K562 (cell line): ENCODE measurements around the gene UBL7. TPM values are rescaled to one million over a fixed set of nuclear protein-coding genes. Genes with fewer than 3 reads are reported as not detected.

Experiments
- ADNP ChIP-seq: fragments of 200-800 bp; sonication (Bioruptor generic); IDR thresholded peaks from 2 replicates; pipeline ENCODE4 v1.6.1; 2016; ENCODE audit warnings: missing genetic modification characterization, missing compliant biosample characterization
- BACH1 ChIP-seq: fragments of 200-800 bp; sonication (Bioruptor generic); IDR thresholded peaks from 2 replicates; pipeline ENCODE4 v1.6.1; 2016; ENCODE audit warnings: missing genetic modification characterization, missing compliant biosample characterization
- HEY1 ChIP-seq: fragments of 250-450 bp; sonication (Bioruptor Pico); IDR thresholded peaks from 2 replicates; pipeline ENCODE4 v1.5.0; 2020; ENCODE audit warnings: mild to moderate bottlenecking, moderate library complexity, borderline replicate concordance
- HMG20A ChIP-seq: fragments of 450-650 bp; formaldehyde crosslinking; conservative IDR thresholded peaks from 2 replicates; pipeline ENCODE4 v1.4.0; 2020; ENCODE audit warnings: mild to moderate bottlenecking, mixed read lengths
- PTBP1 ChIP-seq: fragments of 200-400 bp; formaldehyde crosslinking; IDR thresholded peaks from 2 replicates; pipeline ENCODE4 v1.6.1; 2017; ENCODE audit warnings: low read depth, low read length
- RBBP5 ChIP-seq: fragments of 200-600 bp; sonication (generic); IDR thresholded peaks from 2 replicates; pipeline ENCODE4 v1.6.1; 2012; ENCODE audit warnings: borderline replicate concordance, mild to moderate bottlenecking, low read length, control low read depth, inconsistent platforms; ENCODE audit not compliant: insufficient read depth, poor library complexity, severe bottlenecking
- RFX1 ChIP-seq: fragments of 450-650 bp; IDR thresholded peaks from 2 replicates; pipeline ENCODE4 v1.6.1; 2016; ENCODE audit warnings: mild to moderate bottlenecking, moderate library complexity
- STAG1 ChIP-seq: sonication (generic); formaldehyde crosslinking; IDR thresholded peaks from 2 replicates; pipeline ENCODE4 v1.5.0; 2020; ENCODE audit warnings: missing genetic modification reagents, borderline replicate concordance
- YY1 ChIP-seq, 3 experiments: IDR thresholded peaks; 2 replicates each; pipeline ENCODE4 v1.6.1; 2011; ENCODE audit warnings: low read length in 2 of 3, mild to moderate bottlenecking in 2 of 3, moderate library complexity in 2 of 3, borderline replicate concordance in 1 of 3, control low read depth in 1 of 3, low read depth in 1 of 3; ENCODE audit not compliant: insufficient read depth in 3 of 3, insufficient replicate concordance in 2 of 3, control insufficient read depth in 1 of 3, insufficient read length in 1 of 3; ENCODE audit errors: extremely low read depth in 1 of 3
- ZFP1 ChIP-seq: fragments of 450-650 bp; formaldehyde crosslinking; IDR thresholded peaks from 2 replicates; pipeline ENCODE4 v1.4.0; 2020; ENCODE audit warnings: mild to moderate bottlenecking, mixed read lengths
- ZNF311 ChIP-seq: fragments of 250-450 bp; sonication (Bioruptor Pico); IDR thresholded peaks from 2 replicates; pipeline ENCODE4 v1.4.0; 2020; ENCODE audit warnings: mild to moderate bottlenecking, moderate library complexity
- polyA plus RNA-seq, 8 experiments: library from polyadenylated mRNA; depleted of rRNA in 4 of 8; stranded (reverse) in 5 of 8; unstranded in 3 of 8; fragments of >200 nt; fragmentation: Nextera tagmentation in 2 of 8; fragmentation: Illumina TruSeq in 1 of 8; extraction: Ambion mirVana in 2 of 8; extraction: Trizol in 1 of 8; gene quantifications; 2 replicates each; pipeline versions ENCODE4 v1.2.1 to v1.2.3, GENCODE V29; 2011 to 2014; ENCODE audit warnings: inconsistent platforms in 1 of 8, missing spikeins in 1 of 8
- total RNA-seq, 7 experiments: library from RNA; depleted of rRNA in 6 of 7; stranded (reverse); fragments of >200 nt in 6 of 7; fragmentation: Illumina TruSeq in 2 of 7; extraction: Trizol in 2 of 7; gene quantifications; 2 replicates each; pipeline versions ENCODE4 v1.2.1 to v1.2.3, GENCODE V29; 2011 to 2021; ENCODE audit warnings: low replicate concordance in 1 of 7
- TF ChIP-seq, protein P1 (sequence below): fragments of 250-450 bp; sonication (Bioruptor Pico); IDR thresholded peaks from 2 replicates; pipeline ENCODE4 v1.4.0; 2020
- TF ChIP-seq, protein P2 (sequence below): fragments of 250-450 bp; sonication (Bioruptor Pico); IDR thresholded peaks from 2 replicates; pipeline ENCODE4 v1.5.0; 2020; ENCODE audit warnings: mild to moderate bottlenecking
- TF ChIP-seq, protein P3 (sequence below): fragments of 250-450 bp; sonication (Bioruptor Pico); IDR thresholded peaks from 2 replicates; pipeline ENCODE4 v1.5.0; 2021; ENCODE audit warnings: mild to moderate bottlenecking, moderate library complexity
- TF ChIP-seq, protein P4 (sequence below): sonication (generic); formaldehyde crosslinking; IDR thresholded peaks from 2 replicates; pipeline ENCODE4 v1.5.0; 2020; ENCODE audit warnings: missing genetic modification reagents

UBL7 gene
- total and polyA plus RNA-seq, 9 of the 15 experiments (the other 6 are each of a cell fraction or from before 2014, with no cell fraction given) = 19.2 to 63.4 (median 44.9) TPM

DNA sequence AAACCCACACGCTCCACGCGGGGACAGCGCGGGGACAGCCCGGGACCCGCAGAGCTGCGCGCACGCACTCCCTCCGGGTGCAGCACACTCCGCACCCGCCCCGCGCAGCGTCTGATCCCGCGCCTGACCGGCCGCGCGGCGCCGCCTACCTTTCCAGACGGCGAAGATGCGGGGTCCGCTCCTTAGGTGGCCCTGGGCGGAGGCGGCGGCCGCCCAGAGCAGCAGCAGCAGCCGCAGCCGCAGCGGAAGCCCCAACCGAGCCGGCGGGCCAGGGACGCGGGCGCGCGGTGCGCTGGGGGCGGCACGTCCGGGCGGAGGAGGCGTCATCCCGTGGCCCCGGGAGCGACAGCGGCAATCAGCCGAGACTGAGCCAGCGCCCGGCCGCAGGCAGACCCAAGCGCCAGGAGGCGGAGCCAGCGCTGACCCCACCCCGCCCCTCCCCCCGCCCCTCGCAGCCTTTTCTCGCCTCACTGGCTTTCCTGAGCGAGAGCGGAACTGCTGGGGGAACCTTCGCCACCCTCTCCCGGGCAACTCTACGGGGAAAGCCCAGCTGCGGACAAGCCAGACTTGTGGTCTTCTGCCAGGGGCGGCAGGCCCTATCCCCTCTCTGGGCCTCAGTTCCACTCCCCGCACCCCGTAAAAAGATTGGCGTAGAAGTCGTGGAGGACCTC lies 27.2 kb downstream of the UBL7 start, which contains the start of gene SEMA7A (continued):
- TF ChIP-seq, protein P1, sequence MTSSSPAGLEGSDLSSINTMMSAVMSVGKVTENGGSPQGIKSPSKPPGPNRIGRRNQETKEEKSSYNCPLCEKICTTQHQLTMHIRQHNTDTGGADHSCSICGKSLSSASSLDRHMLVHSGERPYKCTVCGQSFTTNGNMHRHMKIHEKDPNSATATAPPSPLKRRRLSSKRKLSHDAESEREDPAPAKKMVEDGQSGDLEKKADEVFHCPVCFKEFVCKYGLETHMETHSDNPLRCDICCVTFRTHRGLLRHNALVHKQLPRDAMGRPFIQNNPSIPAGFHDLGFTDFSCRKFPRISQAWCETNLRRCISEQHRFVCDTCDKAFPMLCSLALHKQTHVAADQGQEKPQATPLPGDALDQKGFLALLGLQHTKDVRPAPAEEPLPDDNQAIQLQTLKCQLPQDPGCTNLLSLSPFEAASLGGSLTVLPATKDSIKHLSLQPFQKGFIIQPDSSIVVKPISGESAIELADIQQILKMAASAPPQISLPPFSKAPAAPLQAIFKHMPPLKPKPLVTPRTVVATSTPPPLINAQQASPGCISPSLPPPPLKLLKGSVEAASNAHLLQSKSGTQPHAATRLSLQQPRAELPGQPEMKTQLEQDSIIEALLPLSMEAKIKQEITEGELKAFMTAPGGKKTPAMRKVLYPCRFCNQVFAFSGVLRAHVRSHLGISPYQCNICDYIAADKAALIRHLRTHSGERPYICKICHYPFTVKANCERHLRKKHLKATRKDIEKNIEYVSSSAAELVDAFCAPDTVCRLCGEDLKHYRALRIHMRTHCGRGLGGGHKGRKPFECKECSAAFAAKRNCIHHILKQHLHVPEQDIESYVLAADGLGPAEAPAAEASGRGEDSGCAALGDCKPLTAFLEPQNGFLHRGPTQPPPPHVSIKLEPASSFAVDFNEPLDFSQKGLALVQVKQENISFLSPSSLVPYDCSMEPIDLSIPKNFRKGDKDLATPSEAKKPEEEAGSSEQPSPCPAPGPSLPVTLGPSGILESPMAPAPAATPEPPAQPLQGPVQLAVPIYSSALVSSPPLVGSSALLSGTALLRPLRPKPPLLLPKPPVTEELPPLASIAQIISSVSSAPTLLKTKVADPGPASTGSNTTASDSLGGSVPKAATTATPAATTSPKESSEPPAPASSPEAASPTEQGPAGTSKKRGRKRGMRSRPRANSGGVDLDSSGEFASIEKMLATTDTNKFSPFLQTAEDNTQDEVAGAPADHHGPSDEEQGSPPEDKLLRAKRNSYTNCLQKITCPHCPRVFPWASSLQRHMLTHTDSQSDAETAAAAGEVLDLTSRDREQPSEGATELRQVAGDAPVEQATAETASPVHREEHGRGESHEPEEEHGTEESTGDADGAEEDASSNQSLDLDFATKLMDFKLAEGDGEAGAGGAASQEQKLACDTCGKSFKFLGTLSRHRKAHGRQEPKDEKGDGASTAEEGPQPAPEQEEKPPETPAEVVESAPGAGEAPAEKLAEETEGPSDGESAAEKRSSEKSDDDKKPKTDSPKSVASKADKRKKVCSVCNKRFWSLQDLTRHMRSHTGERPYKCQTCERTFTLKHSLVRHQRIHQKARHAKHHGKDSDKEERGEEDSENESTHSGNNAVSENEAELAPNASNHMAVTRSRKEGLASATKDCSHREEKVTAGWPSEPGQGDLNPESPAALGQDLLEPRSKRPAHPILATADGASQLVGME = no peak
- TF ChIP-seq PTBP1 = no peak
- TF ChIP-seq, protein P2, sequence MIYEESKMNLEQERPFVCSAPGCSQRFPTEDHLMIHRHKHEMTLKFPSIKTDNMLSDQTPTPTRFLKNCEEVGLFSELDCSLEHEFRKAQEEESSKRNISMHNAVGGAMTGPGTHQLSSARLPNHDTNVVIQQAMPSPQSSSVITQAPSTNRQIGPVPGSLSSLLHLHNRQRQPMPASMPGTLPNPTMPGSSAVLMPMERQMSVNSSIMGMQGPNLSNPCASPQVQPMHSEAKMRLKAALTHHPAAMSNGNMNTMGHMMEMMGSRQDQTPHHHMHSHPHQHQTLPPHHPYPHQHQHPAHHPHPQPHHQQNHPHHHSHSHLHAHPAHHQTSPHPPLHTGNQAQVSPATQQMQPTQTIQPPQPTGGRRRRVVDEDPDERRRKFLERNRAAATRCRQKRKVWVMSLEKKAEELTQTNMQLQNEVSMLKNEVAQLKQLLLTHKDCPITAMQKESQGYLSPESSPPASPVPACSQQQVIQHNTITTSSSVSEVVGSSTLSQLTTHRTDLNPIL (CRISPR knock-in tag) = no peak
- no peak for TF ChIP-seq HEY1 (CRISPR knock-in tag)
- TF ChIP-seq YY1 (IDR thresholded peaks at IDR 0.05; ENCODE audit: borderline replicate concordance in 1 of 3, control insufficient read depth in 1 of 3, extremely low read depth in 1 of 3, insufficient read depth in 3 of 3, insufficient read length in 1 of 3, insufficient replicate concordance in 2 of 3, low read depth in 1 of 3, low read length in 2 of 3) = peak in 1 of 3 experiments; percentile 5
- TF ChIP-seq, protein P3, sequence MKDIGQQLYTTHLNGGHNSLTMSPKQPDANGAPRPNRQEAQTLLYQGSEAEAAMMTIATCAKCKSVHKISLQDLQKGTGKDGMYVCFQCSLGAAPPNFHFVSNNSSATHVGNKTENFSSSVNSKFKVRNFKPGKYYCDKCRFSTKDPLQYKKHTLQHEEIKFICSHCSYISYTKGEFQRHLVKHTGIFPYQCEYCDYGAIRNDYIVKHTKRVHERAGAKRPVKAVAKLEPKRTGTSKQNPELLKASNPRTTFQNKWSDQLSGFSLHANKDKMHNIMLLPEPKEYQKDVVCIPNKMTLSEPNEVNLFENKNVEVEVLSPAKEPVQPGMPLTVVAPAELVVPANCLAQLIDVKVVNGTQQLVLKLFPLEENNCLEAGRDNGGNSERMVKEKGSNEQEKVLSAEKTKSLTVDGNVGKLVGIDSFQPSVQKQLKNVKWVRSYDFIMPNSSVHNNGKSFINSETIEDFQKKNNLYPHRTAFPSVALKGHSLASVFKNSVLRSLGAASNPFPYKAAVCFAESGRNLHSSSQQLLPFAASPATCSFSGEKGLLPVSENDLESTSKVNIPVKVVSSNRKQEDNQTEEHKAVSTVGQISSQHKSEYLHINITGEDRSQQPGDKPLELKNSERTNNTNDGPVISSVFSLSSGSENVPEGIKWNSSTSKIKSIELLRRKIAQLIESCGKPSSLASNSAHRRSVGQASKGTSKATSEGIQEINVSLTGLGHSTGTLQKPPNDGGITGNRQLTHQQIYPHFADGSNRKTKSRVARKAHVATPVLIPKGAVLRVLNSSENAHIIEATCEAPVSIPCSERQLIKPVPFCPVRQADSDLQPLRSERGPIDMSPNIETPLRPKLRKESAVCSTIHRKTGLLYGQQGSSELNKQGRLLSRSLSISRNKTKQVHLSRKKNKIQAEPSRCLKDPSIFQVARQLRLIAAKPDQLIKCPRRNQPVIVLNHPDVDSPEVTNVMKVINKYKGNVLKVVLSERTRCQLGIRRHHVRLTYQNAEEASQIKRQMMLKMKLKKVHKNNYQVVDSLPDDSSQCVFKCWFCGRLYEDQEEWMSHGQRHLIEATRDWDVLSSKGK (CRISPR knock-in tag) = no peak
- TF ChIP-seq, protein P4, sequence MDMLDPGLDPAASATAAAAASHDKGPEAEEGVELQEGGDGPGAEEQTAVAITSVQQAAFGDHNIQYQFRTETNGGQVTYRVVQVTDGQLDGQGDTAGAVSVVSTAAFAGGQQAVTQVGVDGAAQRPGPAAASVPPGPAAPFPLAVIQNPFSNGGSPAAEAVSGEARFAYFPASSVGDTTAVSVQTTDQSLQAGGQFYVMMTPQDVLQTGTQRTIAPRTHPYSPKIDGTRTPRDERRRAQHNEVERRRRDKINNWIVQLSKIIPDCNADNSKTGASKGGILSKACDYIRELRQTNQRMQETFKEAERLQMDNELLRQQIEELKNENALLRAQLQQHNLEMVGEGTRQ (CRISPR knock-in tag) = no peak
- TF ChIP-seq STAG1 = no peak
- no peak for TF ChIP-seq BACH1 (tag)
- no peak for TF ChIP-seq HMG20A
- no peak for TF ChIP-seq RFX1
- TF ChIP-seq ZFP1 = no peak
- TF ChIP-seq ZNF311 (CRISPR knock-in tag) = no peak
- peak; percentile 86 for TF ChIP-seq RBBP5
- TF ChIP-seq ADNP (tag) = no peak
